K562 (cell line): Measurements from ENCODE around the gene MRPL27. TPM values are rescaled to one million over a fixed set of nuclear protein-coding genes. Genes with fewer than 3 reads are reported as not detected.

ENCODE experiments used
- ARID3B ChIP-seq: fragments of 250-450 bp; sonication (Bioruptor Pico); IDR thresholded peaks from 2 replicates; pipeline ENCODE4 v1.4.0; 2020; ENCODE audit warnings: borderline replicate concordance
- ARID4B ChIP-seq: sonication (generic); formaldehyde crosslinking; IDR thresholded peaks from 2 replicates; pipeline ENCODE4 v1.8.0; 2022; ENCODE audit warnings: mild to moderate bottlenecking, missing genetic modification reagents
- CEBPB ChIP-seq: fragments of 450-650 bp; IDR thresholded peaks from 2 replicates; pipeline ENCODE4 v1.6.1; 2016; ENCODE audit warnings: missing genetic modification characterization, missing compliant biosample characterization
- HNRNPUL1 ChIP-seq: fragments of 200-400 bp; formaldehyde crosslinking; IDR thresholded peaks from 2 replicates; pipeline ENCODE4 v1.6.1; 2017; ENCODE audit warnings: low read length
- MAZ ChIP-seq, 2 experiments: fragments of 450-650 bp in 1 of 2; sonication (generic) in 1 of 2; formaldehyde crosslinking; IDR thresholded peaks in 1 of 2; conservative IDR thresholded peaks in 1 of 2; 2 replicates each; pipeline versions ENCODE4 v1.4.0 to v1.5.0; 2020; ENCODE audit warnings: mild to moderate bottlenecking in 1 of 2, missing genetic modification reagents in 1 of 2
- MXD1 ChIP-seq: fragments of 250-450 bp; sonication (Bioruptor Pico); IDR thresholded peaks from 2 replicates; pipeline ENCODE4 v1.8.0; 2021; ENCODE audit warnings: borderline replicate concordance, mild to moderate bottlenecking, moderate library complexity; ENCODE audit not compliant: poor library complexity, severe bottlenecking
- NELFE ChIP-seq: IDR thresholded peaks from 2 replicates; pipeline ENCODE4 v1.6.1; 2011; ENCODE audit warnings: mild to moderate bottlenecking; ENCODE audit not compliant: insufficient read depth, insufficient read length
- PKNOX1 ChIP-seq: fragments of 450-650 bp; IDR thresholded peaks from 2 replicates; pipeline ENCODE4 v1.6.1; 2016
- PRPF4 ChIP-seq: fragments of 200-400 bp; formaldehyde crosslinking; IDR thresholded peaks from one replicate; pipeline ENCODE4 v1.6.1; 2017; ENCODE audit warnings: low read length, low read depth, mild to moderate bottlenecking; ENCODE audit not compliant: insufficient read depth, poor library complexity, severe bottlenecking
- TEAD1 ChIP-seq, 2 experiments: fragments of 450-650 bp in 1 of 2; sonication (generic) in 1 of 2; formaldehyde crosslinking; IDR thresholded peaks; 2 replicates each; pipeline versions ENCODE4 v1.4.0 to v1.8.0; 2020 to 2022; ENCODE audit warnings: mild to moderate bottlenecking in 2 of 2, missing genetic modification reagents in 1 of 2
- THRAP3 ChIP-seq: fragments of 450-650 bp; IDR thresholded peaks from 2 replicates; pipeline ENCODE4 v1.6.1; 2016; ENCODE audit warnings: mild to moderate bottlenecking, inconsistent platforms, borderline replicate concordance
- UBTF ChIP-seq, 2 experiments: IDR thresholded peaks; 2 replicates each; pipeline ENCODE4 v1.6.1; 2012; ENCODE audit warnings: improper control_type of control experiment in 2 of 2, low read depth in 2 of 2, low read length in 2 of 2, borderline replicate concordance in 1 of 2
- ZNF699 ChIP-seq: fragments of 250-450 bp; sonication (Bioruptor Pico); IDR thresholded peaks from 2 replicates; pipeline ENCODE4 v1.8.0; 2021; ENCODE audit warnings: mild to moderate bottlenecking, moderate library complexity; ENCODE audit not compliant: insufficient replicate concordance
- polyA plus RNA-seq, 8 experiments: library from polyadenylated mRNA; depleted of rRNA in 4 of 8; stranded (reverse) in 5 of 8; unstranded in 3 of 8; fragments of >200 nt; fragmentation: Nextera tagmentation in 2 of 8; fragmentation: Illumina TruSeq in 1 of 8; extraction: Ambion mirVana in 2 of 8; extraction: Trizol in 1 of 8; gene quantifications; 2 replicates each; pipeline versions ENCODE4 v1.2.1 to v1.2.3, GENCODE V29; 2011 to 2014; ENCODE audit warnings: inconsistent platforms in 1 of 8, missing spikeins in 1 of 8
- total RNA-seq, 7 experiments: library from RNA; depleted of rRNA in 6 of 7; stranded (reverse); fragments of >200 nt in 6 of 7; fragmentation: Illumina TruSeq in 2 of 7; extraction: Trizol in 2 of 7; gene quantifications; 2 replicates each; pipeline versions ENCODE4 v1.2.1 to v1.2.3, GENCODE V29; 2011 to 2021; ENCODE audit warnings: low replicate concordance in 1 of 7

MRPL27 gene
- total and polyA plus RNA-seq, 9 of the 15 experiments (the other 6 are each of a cell fraction or from before 2014, with no cell fraction given), result 96.3 to 401 (median 142) TPM

- TF ChIP-seq ARID4B (CRISPR knock-in tag) (peak; percentile 95), ZNF699 (CRISPR knock-in tag) (no peak), PRPF4 (no peak), UBTF (IDR thresholded peaks at IDR 0.05; ENCODE audit: borderline replicate concordance in 1 of 2, low read depth in 2 of 2, low read length in 2 of 2) (peak; percentile 58 to 68; a peak in 2 of 4 replicates), MXD1 (CRISPR knock-in tag) (peak; percentile 42), THRAP3 (no peak; the same call in 1 of the 2 replicates), HNRNPUL1 (no peak), TEAD1 (CRISPR knock-in tag; IDR thresholded peaks at IDR 0.05) (peak; percentile 47 to 62; a peak in 2 of 4 replicates), MAZ (CRISPR knock-in tag; conservative IDR thresholded peaks at IDR 0.05 in 1 of 2, IDR thresholded peaks at IDR 0.05 in 1 of 2) (peak; percentile 39 to 78; a peak in 2 of 4 replicates), ARID3B (peak; percentile 76; the same call in 1 of the 2 replicates), CEBPB (tag) (no peak), NELFE (no peak), PKNOX1 (peak; percentile 87)
Measured at GRCh38 chr17:50372758-50373556, at the start of gene MRPL27, which contains the start of gene EME1 (continued).
